Measurements from ENCODE around the gene ZNF560. TPM values are rescaled to one million over a fixed set of nuclear protein-coding genes. Genes with fewer than 3 reads are reported as not detected.

The ZNF560 gene
- total and polyA plus RNA-seq, 2 of the 13 experiments (the other 11 are each of a cell fraction or from before 2014, with no cell fraction given) = not detected

GRCh38 chr19:9538183-9539058 lies 40.0 kb upstream of the ZNF560 start, which contains the start of gene ZNF426 (continued):
- TF ChIP-seq GABPA (IDR thresholded peaks at IDR 0.05; ENCODE audit: low read depth, low read length) = no peak
- TF ChIP-seq GABPA (CRISPR knock-in tag; IDR thresholded peaks at IDR 0.05; ENCODE audit: low read depth) = peak; percentile 50
- no peak for TF ChIP-seq ELK4 (CRISPR knock-in tag; IDR thresholded peaks at IDR 0.05; ENCODE audit: borderline replicate concordance)
- peak; percentile 68 for TF ChIP-seq ZNF607 (CRISPR knock-in tag; IDR thresholded peaks at IDR 0.05; ENCODE audit: borderline replicate concordance)
- TF ChIP-seq MLLT10 (CRISPR knock-in tag; IDR thresholded peaks at IDR 0.05) = no peak
- TF ChIP-seq ZNF510 (CRISPR knock-in tag; IDR thresholded peaks at IDR 0.05; ENCODE audit: low read depth) = no peak
- peak; percentile 84 for TF ChIP-seq SALL1 (CRISPR knock-in tag; IDR thresholded peaks at IDR 0.05)
- peak; percentile 71 for TF ChIP-seq ZNF629 (CRISPR knock-in tag; conservative IDR thresholded peaks at IDR 0.05)
- TF ChIP-seq ZNF512B (CRISPR knock-in tag; IDR thresholded peaks at IDR 0.05; ENCODE audit: borderline replicate concordance) = no peak
- TF ChIP-seq ARNTL (CRISPR knock-in tag; IDR thresholded peaks at IDR 0.05) = 0 out of 2 replicates have a peak, but pooled peaks have one; percentile 7
- TF ChIP-seq ZNF567 (CRISPR knock-in tag; IDR thresholded peaks at IDR 0.05; ENCODE audit: borderline replicate concordance) = no peak
- no peak; the same call in 1 of the 2 replicates for TF ChIP-seq MIER3 (CRISPR knock-in tag; IDR thresholded peaks at IDR 0.05; ENCODE audit: borderline replicate concordance)
- TF ChIP-seq ZNF253 (CRISPR knock-in tag; IDR thresholded peaks at IDR 0.05; ENCODE audit: borderline replicate concordance) = no peak
- TF ChIP-seq ZNF280D (CRISPR knock-in tag; IDR thresholded peaks at IDR 0.05) = peak; percentile 45; the same call in 1 of the 2 replicates
- no peak for TF ChIP-seq MAF1 (CRISPR knock-in tag; IDR thresholded peaks at IDR 0.05; ENCODE audit: borderline replicate concordance)
- peak; percentile 94; the same call in 1 of the 2 replicates for TF ChIP-seq ZNF598 (CRISPR knock-in tag; IDR thresholded peaks at IDR 0.05; ENCODE audit: borderline replicate concordance)
